Stimulated activated CD8-positive, alpha-beta memory T cell treated with anti-CD3 and anti-CD28 coated beads, Interleukin-12 subunit alpha, Interleukin-12 subunit beta, amount 100 ng/mL, for 24 hours (primary cell): ENCODE measurements around the gene ZFYVE26.
"Not testable (repeated sequence)": the region's sequence is repeated elsewhere in the genome, so short reads cannot be mapped to it uniquely, and the experiment has no call there.

ENCODE experiments used
- DNase-seq: peaks from one replicate; pipeline ENCODE4 v3.0.0-alpha.2; 2020; ENCODE audit errors: extremely low read depth

ZFYVE26 gene

DNA sequence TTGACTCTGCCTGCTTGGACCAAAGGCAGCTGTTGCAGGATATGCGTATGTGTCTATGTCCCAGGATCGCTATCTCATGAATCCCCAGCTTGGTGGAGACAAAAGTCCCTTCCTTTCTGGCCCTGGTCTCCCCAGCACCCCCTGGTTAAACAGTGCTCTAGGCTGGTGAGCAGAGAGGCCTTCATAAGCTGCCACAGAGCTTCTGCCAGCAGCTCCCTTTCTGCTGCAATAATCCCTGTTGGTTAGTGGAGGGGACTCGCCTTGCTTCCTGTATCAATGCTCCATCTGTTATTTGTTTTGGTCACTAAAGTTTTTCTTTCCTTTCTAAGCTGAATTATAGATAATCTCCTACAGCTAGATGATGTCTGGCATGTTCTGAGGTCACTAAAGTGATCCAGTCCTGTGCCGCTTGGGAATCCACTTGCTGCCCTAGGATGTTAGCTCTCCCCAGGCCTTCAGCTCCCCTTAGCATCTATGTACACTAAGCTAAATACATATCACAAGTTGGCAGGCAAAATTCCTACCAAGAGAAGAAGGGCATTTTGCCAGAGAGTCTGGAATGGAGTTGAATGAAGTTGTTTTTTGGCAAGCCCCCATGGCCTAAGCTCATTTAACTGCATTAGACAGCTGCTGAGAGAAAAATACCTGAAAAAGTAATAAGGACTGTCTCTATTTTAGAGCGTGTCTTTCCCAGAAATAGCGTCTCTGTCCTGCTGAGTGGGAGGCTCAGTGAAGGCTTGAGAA is 66.9 kb downstream of the ZFYVE26 start:
- no peak for DNase-seq

GRCh38 chr14:67748312-67748711 is 68.1 kb downstream of the ZFYVE26 start:
- no peak for DNase-seq

- no peak for DNase-seq
Observed at GRCh38 chr14:67746927-67747326, 69.5 kb downstream of the ZFYVE26 start.

- no peak for DNase-seq
Observed at GRCh38 chr14:67744046-67744445, 72.3 kb downstream of the ZFYVE26 start.

GRCh38 chr14:67738740-67739504 is 77.5 kb downstream of the ZFYVE26 start:
- DNase-seq: no peak

DNA sequence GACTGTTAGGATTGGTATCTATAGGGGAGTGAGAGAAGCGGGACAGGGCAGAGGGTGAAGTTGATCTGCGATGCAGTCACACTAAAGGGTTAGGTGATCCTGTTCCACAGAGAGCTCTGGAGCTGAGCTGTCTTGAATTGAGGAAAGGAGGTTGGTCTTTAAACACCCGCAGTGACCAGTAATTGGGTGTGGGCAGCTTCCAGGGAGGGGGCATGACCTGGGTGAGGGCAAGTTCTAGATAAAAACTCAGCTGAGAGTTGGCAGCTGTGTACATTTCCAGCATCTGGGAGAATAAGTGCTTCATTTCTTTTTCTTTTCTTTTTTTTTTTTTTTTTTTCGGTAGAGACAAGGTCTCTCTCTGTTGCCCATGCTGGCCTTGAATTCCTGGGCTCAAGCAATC is 79.6 kb downstream of the ZFYVE26 start:
- no peak for DNase-seq

DNA sequence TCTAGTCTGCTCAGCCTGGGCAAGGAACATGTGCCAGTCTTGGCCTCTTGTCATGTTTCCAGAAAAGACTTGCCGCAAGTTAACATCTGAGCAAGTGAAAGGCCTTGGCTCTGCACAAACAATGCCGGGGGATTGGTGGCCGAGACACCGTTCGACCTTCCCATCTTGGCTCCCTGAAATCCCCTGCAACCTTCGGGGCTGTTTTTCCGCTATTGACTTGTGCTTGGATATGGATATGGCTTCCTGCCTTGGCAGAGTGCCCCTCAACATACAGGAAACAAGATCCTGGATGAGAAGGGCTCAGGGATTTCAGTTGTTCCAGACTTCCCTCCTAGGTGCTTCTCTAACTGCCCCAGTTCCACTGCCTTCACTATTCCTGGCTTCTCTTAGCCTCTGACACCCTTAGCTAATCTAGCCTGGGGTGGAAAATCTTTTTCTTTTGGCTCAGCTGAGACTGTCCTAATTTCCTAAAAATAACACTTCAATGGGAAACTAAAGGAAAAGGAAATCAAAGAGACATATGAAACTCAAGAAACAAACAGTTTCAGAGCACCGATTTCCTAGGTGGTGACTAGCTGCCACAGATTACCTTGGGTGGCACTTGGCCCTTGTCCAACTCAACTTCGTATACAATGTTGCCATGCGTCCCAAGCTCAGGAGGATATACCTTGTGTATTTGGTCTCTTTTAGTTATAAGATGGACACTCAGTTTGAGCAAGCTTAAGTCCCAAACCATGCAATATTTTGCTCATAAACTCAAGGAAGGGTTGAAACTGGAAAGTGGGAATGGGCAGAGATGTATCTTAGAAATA is 80.8 kb downstream of the ZFYVE26 start:
- no peak for DNase-seq

- no peak for DNase-seq
Observed at GRCh38 chr14:67734675-67735074, 81.7 kb downstream of the ZFYVE26 start.

- no peak for DNase-seq
Observed at GRCh38 chr14:67733616-67734015, 82.8 kb downstream of the ZFYVE26 start.

- no peak for DNase-seq
Observed at GRCh38 chr14:67729072-67729885, 87.1 kb downstream of the ZFYVE26 start.

- no peak for DNase-seq
Observed at GRCh38 chr14:67728258-67728657, 88.1 kb downstream of the ZFYVE26 start.

DNA sequence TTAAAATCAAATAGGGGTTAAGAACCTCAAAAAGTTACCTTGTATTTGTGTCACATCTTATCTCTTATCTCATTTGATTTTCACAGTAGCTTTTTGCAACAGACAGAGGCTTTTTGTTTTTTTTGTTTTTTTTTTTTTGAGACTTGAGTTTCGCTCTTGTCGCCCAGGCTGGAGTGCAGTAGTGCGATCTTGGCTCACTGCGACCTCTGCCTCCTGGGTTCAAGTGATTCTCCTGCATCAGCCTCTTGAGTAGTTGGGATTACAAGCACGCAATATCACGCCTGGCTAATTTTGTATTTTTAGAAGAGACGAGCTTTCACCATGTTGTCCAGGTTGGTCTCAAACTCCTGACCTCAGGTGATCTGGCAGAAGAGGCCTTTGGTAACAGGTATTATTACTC is 89.0 kb downstream of the ZFYVE26 start:
- DNase-seq: no peak

DNA sequence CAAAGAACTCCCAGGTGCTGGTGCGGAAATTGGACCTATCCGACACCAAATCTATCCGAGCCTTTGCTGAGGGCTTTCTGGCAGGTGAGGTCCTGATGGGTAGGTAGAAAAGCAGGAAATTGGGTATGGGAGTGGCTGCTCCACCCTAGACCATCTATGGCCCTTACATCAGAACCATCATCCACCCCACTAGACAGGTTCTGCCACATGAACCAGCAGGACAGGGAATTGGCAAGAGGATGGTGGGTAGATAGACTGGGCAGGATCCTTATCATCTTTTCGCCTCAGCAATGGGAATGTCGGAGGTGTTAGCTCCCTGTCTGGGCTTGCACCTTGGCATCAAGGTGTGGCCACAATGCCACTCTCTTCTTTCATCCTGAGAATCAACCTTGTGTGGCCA is 91.2 kb downstream of the ZFYVE26 start:
- no peak for DNase-seq

- no peak for DNase-seq
Observed at GRCh38 chr14:67722293-67722692, 94.1 kb downstream of the ZFYVE26 start.

DNA sequence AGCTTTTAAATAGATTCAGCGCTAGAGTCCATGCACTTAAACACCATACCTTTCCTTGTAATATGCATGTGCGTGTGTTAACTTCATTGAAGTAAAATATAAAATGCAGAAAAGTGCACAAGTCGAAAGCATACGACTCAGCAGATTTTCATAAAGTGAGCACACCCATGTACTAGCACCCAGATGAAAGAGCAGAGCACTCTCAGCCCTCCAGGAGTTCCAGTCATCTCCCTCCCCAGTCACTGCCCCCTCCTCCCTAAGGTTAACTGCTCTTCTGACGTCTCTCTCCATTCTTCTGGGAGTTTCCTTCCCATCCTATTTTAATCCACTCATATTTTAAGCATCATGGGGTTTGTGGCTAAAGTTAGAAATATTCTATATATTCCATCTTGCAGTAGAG is 94.5 kb downstream of the ZFYVE26 start:
- no peak for DNase-seq

DNA sequence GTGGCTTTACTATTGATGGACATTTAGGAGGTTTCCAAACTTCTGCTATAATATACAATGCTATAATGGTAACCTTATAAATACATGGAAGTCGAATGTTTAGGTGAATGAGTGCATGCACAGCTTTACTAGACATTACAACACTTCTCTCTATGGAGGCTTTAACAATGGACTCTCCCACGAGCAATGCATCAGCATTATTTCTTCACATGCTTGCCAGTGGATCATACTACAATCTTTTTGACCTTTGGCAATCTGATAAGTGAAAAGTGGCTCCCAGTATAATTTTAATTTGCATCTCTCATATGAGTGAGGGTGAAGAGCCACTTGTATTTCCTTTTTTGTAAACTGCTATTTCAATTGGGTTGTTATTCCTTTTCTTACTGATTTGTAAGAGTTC is 96.5 kb downstream of the ZFYVE26 start:
- no peak for DNase-seq

DNA sequence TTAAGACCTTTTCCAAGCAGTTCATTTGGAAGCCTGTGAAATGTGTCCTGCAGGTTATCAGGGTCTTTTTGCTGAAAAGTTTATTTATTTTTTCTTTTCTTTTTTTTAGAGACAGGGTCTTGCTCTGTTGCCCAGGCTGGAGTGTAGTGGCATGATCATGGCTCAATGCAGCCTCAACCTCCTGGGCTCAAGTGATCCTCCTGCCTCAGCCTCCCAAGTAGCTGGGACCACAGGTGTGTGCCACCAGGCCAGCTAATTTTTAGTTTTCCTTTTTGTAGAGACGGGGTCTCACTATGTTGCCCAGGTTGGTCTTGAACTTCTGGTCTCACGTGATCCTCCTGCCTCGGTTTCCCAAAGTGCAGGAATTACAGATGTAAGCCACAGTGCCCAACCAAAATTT is 97.0 kb downstream of the ZFYVE26 start:
- not testable (repeated sequence) for DNase-seq

GRCh38 chr14:67718265-67718664 is 98.1 kb downstream of the ZFYVE26 start:
- no peak for DNase-seq

- no peak for DNase-seq
Observed at GRCh38 chr14:67717048-67717447, 99.3 kb downstream of the ZFYVE26 start.

DNA sequence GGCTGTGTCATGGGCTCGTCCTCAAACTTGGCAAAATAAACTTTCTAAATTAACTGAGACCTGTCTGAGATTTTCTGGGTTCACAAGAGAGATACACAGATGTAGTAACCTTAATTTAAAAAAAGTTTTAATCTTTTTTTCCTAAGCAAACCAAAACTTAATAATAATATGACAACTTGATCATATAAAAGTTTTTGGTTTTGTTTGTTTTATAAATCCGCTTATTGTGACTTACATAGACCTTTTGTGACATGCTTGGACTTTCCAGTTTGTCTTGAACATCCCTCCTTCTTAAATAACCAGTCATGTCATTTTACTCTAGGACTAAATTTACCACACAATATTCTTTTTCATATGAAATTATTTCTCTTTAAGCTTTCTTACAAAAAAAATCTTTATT is 106.2 kb downstream of the ZFYVE26 start:
- no peak for DNase-seq

DNA sequence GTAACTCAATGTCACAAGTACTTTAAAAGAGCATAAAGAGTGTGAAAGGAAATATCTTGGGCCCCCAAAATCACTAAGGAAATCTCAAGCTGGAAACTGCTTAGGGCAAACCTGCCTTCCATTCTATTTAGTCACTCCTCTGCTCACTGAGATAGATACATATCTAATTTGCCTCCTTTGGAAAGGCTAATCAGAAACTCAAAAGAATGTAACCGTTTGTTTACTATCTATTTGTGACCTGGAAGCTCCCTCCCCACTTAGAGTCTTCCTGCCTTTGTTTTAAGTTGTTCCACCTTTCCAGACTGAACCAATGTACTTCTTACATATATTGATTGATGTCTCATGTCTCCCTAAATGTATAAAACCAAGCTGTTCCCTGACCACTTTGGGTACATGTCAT is 106.6 kb downstream of the ZFYVE26 start:
- not testable (repeated sequence) for DNase-seq

GRCh38 chr14:67709346-67709745 is 107.0 kb downstream of the ZFYVE26 start:
- not testable (repeated sequence) for DNase-seq
